ENCODE data around the gene TTYH1.
A peak's percentile ranks its signal among the peaks of the same experiment; 100 is the strongest.

The TTYH1 gene

DNA sequence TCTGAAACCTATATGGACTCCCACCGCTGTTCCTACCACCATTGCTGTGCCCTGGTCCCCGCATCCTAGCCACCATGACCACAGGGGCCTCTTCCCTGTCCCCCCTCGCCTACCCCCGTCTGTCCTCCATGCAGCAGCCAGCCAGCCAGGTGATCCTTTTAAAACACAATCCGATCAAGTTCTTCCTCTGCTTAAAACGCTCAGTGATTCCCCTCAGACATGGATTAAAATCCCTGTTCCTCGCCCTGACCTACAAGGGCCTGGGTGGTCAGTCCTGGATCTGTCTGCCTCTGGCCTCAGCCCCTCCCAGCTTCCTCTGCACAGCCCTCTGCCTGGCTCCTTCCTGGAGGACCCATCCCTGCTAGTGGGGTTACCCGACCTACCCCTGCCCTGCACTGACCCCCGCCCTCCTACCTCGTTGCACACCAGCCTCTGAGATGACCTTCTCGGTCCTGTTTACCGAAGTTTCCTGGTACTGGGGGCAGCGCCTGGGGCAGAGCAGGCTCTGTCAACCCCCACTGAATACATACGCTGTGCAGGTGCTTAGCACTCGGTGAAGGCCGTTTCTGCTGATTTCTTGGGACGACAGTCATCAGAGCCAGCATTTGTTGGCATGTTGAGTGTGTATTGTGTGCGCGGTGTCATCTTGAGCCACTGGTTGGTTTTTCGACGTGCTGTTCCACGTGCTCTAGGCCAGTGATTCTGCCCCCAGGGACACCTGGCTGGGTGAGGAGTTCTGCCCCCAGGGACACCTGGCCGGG lies 19.0 kb downstream of the TTYH1 start:
- TF ChIP-seq, protein P1, sequence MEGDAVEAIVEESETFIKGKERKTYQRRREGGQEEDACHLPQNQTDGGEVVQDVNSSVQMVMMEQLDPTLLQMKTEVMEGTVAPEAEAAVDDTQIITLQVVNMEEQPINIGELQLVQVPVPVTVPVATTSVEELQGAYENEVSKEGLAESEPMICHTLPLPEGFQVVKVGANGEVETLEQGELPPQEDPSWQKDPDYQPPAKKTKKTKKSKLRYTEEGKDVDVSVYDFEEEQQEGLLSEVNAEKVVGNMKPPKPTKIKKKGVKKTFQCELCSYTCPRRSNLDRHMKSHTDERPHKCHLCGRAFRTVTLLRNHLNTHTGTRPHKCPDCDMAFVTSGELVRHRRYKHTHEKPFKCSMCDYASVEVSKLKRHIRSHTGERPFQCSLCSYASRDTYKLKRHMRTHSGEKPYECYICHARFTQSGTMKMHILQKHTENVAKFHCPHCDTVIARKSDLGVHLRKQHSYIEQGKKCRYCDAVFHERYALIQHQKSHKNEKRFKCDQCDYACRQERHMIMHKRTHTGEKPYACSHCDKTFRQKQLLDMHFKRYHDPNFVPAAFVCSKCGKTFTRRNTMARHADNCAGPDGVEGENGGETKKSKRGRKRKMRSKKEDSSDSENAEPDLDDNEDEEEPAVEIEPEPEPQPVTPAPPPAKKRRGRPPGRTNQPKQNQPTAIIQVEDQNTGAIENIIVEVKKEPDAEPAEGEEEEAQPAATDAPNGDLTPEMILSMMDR (conservative IDR thresholded peaks at IDR 0.05; ENCODE audit: control insufficient read depth, insufficient read depth, low read depth, low read length): no peak
- no peak for DNase-seq (ENCODE audit: low read depth)
- H3K4me3 ChIP-seq (ENCODE audit: control insufficient read depth, low read depth, low read length): no peak overlapping the region

- H3K4me3 ChIP-seq (ENCODE audit: control insufficient read depth, low read depth, low read length): no peak overlapping the region
- DNase-seq (ENCODE audit: low read depth): no peak
Observed at GRCh38 chr19:54434873-54435214, 19.6 kb downstream of the TTYH1 start.

GRCh38 chr19:54435551-54436016 lies 20.3 kb downstream of the TTYH1 start:
- DNase-seq (ENCODE audit: low read depth): no peak
- TF ChIP-seq, protein P1 (conservative IDR thresholded peaks at IDR 0.05; ENCODE audit: control insufficient read depth, insufficient read depth, low read depth, low read length): no peak
- no peak overlapping the region for H3K4me3 ChIP-seq (ENCODE audit: control insufficient read depth, low read depth, low read length)

More at GRCh38 chr19:54434873-54435214, 19.6 kb downstream of the TTYH1 start:
- TF ChIP-seq, protein P1 (conservative IDR thresholded peaks at IDR 0.05; ENCODE audit: control insufficient read depth, insufficient read depth, low read depth, low read length): no peak

DNA sequence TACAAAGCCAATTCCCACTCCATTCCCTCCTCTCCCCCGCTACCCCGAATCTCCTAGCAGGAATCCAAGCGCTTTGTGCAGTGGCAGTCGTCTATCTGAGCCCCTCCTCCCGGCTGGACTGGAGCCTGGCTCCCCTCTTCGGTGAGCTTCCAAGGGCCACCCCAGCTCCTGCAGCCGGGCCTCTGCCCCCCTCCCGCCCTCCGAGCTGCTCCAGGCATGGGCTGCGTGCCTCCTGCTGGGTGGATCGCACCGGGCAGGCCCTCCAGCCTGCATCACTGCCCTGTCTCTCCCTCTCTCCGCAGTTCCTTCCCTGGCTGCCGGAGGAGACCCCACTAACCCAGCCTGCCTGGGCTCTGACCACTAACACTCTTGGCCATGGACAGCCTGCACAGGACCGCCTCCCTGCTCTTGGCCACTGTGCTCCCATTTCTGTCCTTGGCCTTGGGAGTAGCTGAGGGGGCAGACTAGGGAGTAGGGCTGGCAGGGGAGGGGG lies 20.8 kb downstream of the TTYH1 start:
- TF ChIP-seq, protein P1 (conservative IDR thresholded peaks at IDR 0.05; ENCODE audit: control insufficient read depth, insufficient read depth, low read depth, low read length): no peak
- DNase-seq (ENCODE audit: low read depth): no peak
- no peak overlapping the region for H3K4me3 ChIP-seq (ENCODE audit: control insufficient read depth, low read depth, low read length)

GRCh38 chr19:54436628-54437252 lies 21.5 kb downstream of the TTYH1 start:
- H3K4me3 ChIP-seq (ENCODE audit: control insufficient read depth, low read depth, low read length): no peak overlapping the region
- TF ChIP-seq, protein P1 (conservative IDR thresholded peaks at IDR 0.05; ENCODE audit: control insufficient read depth, insufficient read depth, low read depth, low read length): no peak
- DNase-seq (ENCODE audit: low read depth): no peak

- H3K4me3 ChIP-seq (ENCODE audit: control insufficient read depth, low read depth, low read length): no peak overlapping the region
- TF ChIP-seq, protein P1 (conservative IDR thresholded peaks at IDR 0.05; ENCODE audit: control insufficient read depth, insufficient read depth, low read depth, low read length): peak; percentile 41
- DNase-seq (ENCODE audit: low read depth): no peak
Observed at GRCh38 chr19:54439174-54439851, 24.0 kb downstream of the TTYH1 start.
